GM12875 (cell line): ENCODE results near the gene CCBE1.

Experiments
- H3K4me3 ChIP-seq: one replicate; pipeline ENCODE4 v1.5.1; 2011; ENCODE audit warnings: low read depth, low read length, control low read depth
- TF ChIP-seq, protein P1 (sequence below): IDR thresholded peaks from 2 replicates; pipeline ENCODE4 v1.5.1; 2011; ENCODE audit warnings: low read depth, mild to moderate bottlenecking, control low read depth, inconsistent platforms, low read length, moderate library complexity, borderline replicate concordance; ENCODE audit not compliant: insufficient read depth

Gene CCBE1

GRCh38 chr18:59454909-59455727, 242.1 kb downstream of the CCBE1 start:
- TF ChIP-seq, protein P1, sequence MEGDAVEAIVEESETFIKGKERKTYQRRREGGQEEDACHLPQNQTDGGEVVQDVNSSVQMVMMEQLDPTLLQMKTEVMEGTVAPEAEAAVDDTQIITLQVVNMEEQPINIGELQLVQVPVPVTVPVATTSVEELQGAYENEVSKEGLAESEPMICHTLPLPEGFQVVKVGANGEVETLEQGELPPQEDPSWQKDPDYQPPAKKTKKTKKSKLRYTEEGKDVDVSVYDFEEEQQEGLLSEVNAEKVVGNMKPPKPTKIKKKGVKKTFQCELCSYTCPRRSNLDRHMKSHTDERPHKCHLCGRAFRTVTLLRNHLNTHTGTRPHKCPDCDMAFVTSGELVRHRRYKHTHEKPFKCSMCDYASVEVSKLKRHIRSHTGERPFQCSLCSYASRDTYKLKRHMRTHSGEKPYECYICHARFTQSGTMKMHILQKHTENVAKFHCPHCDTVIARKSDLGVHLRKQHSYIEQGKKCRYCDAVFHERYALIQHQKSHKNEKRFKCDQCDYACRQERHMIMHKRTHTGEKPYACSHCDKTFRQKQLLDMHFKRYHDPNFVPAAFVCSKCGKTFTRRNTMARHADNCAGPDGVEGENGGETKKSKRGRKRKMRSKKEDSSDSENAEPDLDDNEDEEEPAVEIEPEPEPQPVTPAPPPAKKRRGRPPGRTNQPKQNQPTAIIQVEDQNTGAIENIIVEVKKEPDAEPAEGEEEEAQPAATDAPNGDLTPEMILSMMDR = no peak
- H3K4me3 ChIP-seq = no peak overlapping the region

GRCh38 chr18:59453468-59453961, 243.7 kb downstream of the CCBE1 start:
- TF ChIP-seq, protein P1 = no peak
- H3K4me3 ChIP-seq = no peak overlapping the region

DNA sequence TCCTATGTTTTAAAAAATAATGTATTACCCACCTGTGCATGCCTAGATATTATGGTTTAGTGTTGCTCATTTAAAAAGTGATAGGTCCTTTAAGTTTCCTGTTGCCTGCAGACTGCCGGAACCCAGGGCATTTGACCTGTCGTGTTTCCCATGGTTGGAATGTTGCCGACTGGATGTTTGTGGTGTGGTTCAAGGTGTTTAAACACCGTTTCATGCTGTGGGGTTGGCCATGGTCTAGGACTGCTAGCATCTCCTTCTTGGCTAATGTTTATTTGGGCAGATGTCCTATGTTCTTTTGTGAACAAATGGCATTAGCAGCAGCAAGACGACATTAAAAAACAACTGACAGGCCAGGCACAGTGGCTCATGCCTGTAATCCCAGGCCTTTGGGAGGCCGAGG, 245.3 kb downstream of the CCBE1 start:
- TF ChIP-seq, protein P1 = no peak
- no peak overlapping the region for H3K4me3 ChIP-seq

GRCh38 chr18:59451073-59451472, 246.2 kb downstream of the CCBE1 start:
- no peak overlapping the region for H3K4me3 ChIP-seq
- TF ChIP-seq, protein P1 = no peak

- no peak overlapping the region for H3K4me3 ChIP-seq
- TF ChIP-seq, protein P1 = no peak
Measured at GRCh38 chr18:59448546-59448945, 248.7 kb downstream of the CCBE1 start.

GRCh38 chr18:59446012-59446411, 251.2 kb downstream of the CCBE1 start:
- H3K4me3 ChIP-seq = no peak overlapping the region
- TF ChIP-seq, protein P1 = no peak
